NOMO-1 (cell line): ENCODE measurements around the gene FAM120AOS.

ENCODE experiments used
- DNase-seq, 2 experiments: peaks; one replicate each; lab custom pipeline; 2025; ENCODE audit not compliant: unreplicated experiment in 2 of 2; lab: John Stamatoyannopoulos, UW

FAM120AOS gene

GRCh38 chr9:93467462-93467861, 14.1 kb upstream of the FAM120AOS start:
- no peak for DNase-seq

- DNase-seq = no peak
These were observed 13.7 kb upstream of the FAM120AOS start for GRCh38 chr9:93467062-93467416.

- no peak for DNase-seq
These were observed 13.2 kb upstream of the FAM120AOS start for GRCh38 chr9:93466416-93467061.

GRCh38 chr9:93465855-93466254, 12.5 kb upstream of the FAM120AOS start:
- DNase-seq = no peak

DNA sequence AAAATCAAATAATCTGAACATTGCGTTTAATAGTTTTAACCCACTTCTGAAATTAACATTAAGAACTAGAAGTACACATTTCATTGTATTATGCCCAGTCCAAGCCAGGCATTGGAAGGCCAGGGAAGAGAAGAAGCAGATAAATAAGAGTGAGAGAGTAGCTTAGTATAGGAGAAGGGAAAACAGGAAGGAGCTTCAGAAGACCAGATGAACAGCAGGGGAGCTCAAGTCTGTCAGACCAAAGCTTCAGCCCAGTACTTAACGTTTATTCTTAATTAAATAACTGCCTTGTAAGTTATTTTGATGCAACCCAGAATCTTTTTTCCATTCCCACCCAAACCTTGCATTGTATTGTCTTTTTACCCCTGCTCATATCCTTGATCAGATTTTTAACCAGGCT, 11.5 kb upstream of the FAM120AOS start:
- DNase-seq = peak in 1 of 2 experiments; percentile 15

DNA sequence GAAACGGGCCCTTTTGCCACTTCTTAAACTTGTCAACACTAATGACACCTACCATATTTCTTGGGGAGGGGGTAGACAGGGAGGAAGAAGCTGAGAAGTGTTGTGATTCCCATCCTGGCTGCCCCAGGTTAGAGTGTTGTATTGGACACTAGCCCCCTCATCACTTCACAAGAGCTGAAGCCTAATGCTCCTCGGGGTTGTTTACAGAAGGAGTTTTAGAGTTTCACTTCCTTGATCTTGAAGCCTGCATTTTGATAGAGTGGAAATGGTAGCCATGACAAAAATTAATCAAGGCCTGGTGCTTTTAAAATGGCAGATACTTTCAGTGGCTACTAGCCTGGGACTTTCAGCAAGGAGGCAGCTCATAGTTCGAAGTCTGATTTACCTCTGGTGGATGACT, 11.0 kb upstream of the FAM120AOS start:
- DNase-seq = peak; percentile 52 to 80

DNA sequence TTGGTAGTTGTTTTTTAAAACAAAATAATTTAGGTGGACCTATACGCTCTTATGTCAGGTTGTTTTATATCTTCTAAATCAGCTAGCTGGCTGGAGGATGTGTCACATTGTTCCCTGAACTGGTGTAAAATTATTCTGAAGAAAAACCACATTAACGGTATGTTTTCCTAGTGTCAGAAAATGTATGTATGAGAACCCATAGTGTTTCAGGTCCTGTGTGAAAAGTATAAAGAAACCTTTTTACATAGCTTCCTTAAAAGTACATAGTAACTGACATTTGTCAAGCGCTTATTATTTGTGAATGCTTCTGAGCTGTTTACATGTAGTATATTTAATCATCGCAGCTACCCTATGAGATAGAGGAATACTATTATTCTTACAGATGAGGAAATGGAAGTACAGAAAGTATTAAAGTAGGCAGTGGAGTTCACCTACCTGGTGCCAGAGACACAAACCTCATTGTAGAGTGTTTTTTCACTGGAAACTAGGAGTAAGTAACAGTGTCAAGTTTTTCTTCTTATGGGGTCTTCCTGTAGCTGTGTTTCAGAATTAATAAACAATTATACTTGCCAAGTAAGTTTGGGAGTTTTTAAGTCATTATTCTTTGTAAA, 10.4 kb upstream of the FAM120AOS start:
- no peak for DNase-seq

GRCh38 chr9:93461821-93462220, 8.4 kb upstream of the FAM120AOS start:
- DNase-seq = no peak

DNA sequence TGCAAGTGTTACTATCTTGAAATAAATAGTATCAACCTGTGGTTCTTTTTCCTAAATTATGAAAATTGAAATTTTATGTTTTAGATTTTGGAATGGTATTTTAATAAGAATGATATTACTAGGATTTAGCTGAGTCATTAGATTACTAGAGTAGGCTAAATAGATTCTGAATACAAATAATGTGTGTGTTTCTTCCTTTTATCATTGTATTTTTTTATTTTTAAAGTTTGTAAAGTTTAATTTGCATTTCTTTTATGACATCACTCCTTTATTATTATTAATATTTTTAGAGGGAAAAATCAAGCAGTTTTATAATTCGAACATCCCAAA, 8.0 kb upstream of the FAM120AOS start:
- DNase-seq = no peak

DNA sequence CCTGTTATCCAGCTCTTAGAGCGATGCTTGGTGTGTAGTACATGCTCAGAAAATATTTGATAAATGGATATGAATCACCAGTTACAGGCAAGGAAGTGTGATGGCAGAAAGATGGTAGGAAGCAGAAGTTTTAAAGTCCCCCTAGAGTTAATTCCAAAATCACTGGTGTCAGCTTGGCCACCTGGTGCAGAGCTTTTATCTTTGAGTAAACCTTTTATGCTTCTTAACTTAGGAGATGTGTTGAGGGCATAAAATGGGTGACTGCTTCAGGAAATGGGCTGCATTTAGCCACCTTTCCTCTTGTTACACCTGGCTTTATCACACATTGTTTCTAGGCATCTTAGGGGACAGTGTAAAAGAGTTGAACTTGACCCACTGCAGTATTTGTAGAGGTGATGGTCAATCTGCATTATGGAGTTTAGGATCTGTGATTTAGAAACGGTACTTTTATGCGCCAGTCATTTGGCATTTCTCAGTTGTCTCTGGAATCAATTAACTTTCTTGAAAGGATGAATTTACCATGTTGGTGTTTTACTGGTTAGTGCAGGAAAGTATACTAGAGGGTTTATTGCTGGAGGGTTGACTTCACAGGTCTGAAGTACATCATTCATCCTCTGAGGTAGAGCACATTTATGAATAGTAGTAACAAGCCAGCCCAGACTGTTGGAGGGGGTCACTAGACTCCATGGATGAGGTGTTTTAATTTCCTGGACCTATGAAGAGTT, 7.5 kb upstream of the FAM120AOS start:
- DNase-seq = no peak

DNA sequence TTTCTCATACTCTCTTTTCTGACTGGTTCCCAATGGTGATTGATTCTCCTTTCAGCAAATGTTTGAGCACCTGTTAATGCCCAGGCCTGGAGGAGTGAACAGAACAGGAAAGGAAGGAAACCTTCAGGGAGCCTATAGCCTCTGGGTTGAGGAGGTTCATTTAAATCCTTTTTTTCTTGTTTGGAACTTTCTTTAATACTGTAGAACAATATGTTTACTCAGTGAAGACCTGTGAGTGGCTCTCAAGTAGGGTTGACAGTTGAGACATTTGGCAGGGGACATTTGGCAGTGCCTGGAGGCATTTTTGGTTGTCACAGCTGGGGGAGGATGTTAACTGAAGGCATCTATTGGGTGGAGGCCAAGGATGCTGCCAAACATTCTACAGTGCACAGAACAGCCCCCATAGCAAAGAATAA, 6.1 kb upstream of the FAM120AOS start:
- no peak for DNase-seq

DNA sequence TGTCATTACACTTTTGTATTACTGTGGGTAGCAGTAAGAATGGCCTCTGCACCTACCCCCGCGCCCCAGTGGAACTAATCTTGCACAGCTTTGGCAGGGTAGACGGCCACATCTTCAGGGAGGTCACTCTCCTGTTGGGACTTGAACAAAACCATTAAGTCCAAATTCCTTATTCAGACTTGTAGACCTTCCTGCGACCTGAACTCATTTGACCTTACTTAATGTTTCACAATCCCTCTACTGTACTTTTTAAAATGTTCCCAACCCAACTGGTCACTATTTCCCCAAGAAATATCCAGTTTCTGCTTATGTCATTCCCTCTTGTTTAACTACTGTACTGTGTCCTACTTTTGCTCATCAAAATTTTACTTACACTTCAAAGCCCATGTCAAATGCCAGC, 5.3 kb upstream of the FAM120AOS start:
- DNase-seq = no peak

DNA sequence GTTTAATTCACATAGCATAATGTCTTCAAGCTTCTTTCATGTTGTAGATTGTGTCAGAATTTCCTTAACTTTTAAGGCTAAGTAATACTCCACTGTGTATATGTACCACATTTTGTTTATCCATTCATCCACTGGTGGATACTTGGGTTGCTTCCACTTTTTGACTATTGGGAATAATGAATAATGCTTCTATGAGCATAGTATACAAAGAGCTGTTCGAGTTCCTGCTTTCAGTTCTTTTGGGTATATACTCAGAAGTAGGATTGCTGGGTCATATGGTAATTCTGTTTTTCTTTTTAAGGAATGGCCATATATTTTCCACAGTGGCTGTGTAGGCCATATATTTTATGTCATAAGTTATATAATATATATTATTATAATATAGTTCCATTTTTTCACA, 3.6 kb upstream of the FAM120AOS start:
- DNase-seq = no peak

GRCh38 chr9:93456504-93456903, 3.1 kb upstream of the FAM120AOS start:
- peak; percentile 73 to 92 for DNase-seq

DNA sequence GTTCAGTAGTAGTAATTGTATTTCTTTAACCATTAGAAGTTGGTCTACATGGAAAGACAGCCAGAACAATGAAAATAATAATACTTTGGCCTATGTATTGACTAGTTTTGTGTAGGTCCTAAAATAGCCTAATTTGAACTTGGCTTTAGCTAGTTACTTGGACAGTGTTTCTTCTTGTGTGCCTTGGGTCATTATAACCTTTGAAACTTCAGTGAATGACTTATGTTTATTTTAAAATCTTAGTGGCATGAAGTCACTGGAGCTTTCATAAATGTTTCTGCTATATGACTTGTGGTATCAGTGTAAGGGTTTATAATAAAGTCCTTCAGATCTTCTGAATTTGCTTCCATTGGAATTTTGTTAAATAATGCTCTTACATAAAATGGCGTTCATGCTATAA, 2.6 kb upstream of the FAM120AOS start:
- no peak for DNase-seq

DNA sequence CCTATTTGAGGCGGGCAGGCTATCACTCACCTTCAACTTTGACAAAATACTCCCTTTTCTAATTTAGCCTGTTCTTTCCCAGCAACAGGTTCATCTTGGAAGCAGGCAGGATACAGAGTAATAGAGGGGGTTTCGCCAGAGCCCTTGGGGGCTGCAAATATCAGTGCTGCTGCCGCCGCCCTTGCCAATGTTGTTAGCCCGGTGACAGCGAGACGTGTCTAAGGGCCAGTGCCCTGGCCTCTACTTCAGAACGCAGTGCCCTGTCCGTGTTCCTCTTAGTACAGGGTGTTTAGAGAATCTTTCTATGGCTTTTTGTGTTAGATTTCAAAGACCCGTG, 703 bp downstream of the FAM120AOS start:
- DNase-seq = peak in 1 of 2 experiments; percentile 19

GRCh38 chr9:93451849-93452709, 1.3 kb downstream of the FAM120AOS start:
- DNase-seq = peak in 1 of 2 experiments; percentile 35

GRCh38 chr9:93450945-93451815, 2.2 kb downstream of the FAM120AOS start, which contains the start of gene FAM120A:
FAM120A (plus strand) TSS chr9:93451685; CDS start chr9:93451916, 231 bp downstream.
- DNase-seq = peak; percentile 64 to 84

GRCh38 chr9:93447655-93448054, 5.7 kb downstream of the FAM120AOS start:
- DNase-seq = no peak

DNA sequence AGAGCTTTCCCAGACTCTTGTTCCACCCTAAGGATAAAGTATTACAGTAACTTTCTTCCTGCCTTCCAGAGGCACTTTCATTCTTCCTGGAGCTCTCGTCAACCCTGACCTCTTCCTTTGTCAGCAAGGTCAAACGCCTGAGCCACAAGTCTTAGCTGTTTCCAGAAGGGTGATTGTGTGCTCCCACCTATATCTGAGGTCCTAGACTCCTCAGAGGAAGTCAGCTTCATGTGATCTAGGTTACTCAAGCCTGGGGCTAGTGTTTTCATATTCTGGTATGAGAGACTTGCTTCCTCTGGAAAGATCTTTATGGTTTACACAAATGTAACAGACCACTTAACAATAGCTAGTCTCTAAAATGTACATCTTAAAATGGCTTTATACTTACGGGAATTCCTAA, 7.3 kb downstream of the FAM120AOS start:
- DNase-seq = no peak
